Calu3 (cell line): ENCODE measurements around the gene OR9G1. TPM values are rescaled to one million over a fixed set of nuclear protein-coding genes. Genes with fewer than 3 reads are reported as not detected.

ENCODE experiments used
- BruUV-seq: library from RNA; stranded (reverse); fragments of 400-500 nt; replicated peaks from 2 replicates; lab custom pipeline; 2021; lab: Mats Ljungman, UMichigan
- CTCF ChIA-PET: fragments of 300-600 bp; sonication (Branson Sonifier 250); formaldehyde crosslinking; loops from one replicate; lab custom pipeline; 2022; ENCODE audit warnings: antibody characterized with exemption; lab: Charles Lee
- DNase-seq: peaks from one replicate; pipeline ENCODE4 v3.0.0; 2022
- H3K27ac Mint-ChIP-seq: one replicate; pipeline ENCODE4 v1.8.0; 2022; ENCODE audit warnings: mixed read lengths; ENCODE audit not compliant: unreplicated experiment
- H3K27me3 Mint-ChIP-seq: one replicate; pipeline ENCODE4 v1.8.0; 2022; ENCODE audit warnings: mixed read lengths; ENCODE audit not compliant: unreplicated experiment
- H3K36me3 Mint-ChIP-seq: one replicate; pipeline ENCODE4 v1.8.0; 2022; ENCODE audit warnings: mild to moderate bottlenecking, moderate library complexity, mixed read lengths; ENCODE audit not compliant: insufficient read depth, unreplicated experiment
- H3K4me1 Mint-ChIP-seq: one replicate; pipeline ENCODE4 v1.8.0; 2022; ENCODE audit warnings: mild to moderate bottlenecking, low read depth, mixed read lengths; ENCODE audit not compliant: unreplicated experiment
- H3K4me3 Mint-ChIP-seq: one replicate; pipeline ENCODE4 v1.8.0; 2022; ENCODE audit warnings: mild to moderate bottlenecking, low read depth, moderate library complexity, mixed read lengths; ENCODE audit not compliant: unreplicated experiment
- H3K9me3 Mint-ChIP-seq: one replicate; pipeline ENCODE4 v1.8.0; 2022; ENCODE audit warnings: low read depth, mixed read lengths; ENCODE audit not compliant: unreplicated experiment
- CTCF ChIP-seq: fragments of 200-600 bp; IDR thresholded peaks from one replicate; pipeline ENCODE4 v1.8.0; 2022; ENCODE audit warnings: antibody characterized with exemption; ENCODE audit not compliant: unreplicated experiment
- intact Hi-C: fragments of 100-400 bp; cut with micrococcal nuclease; formaldehyde crosslinking; loops from one replicate; pipeline ENCODE4 v1.10.0; 2022; ENCODE audit not compliant: unreplicated experiment
- total RNA-seq: library from RNA; stranded (reverse); gene quantifications from 2 replicates; pipeline ENCODE4 v1.2.3, GENCODE V29; 2022

OR9G1 gene
- total RNA-seq, 1 experiment from 2014 or later = not detected

GRCh38 chr11:56700914-56701485 is 2.1 kb downstream of the OR9G1 start:
- TF ChIP-seq CTCF = no peak
- no peak overlapping the region for H3K27ac Mint-ChIP-seq
- peaks cover 4% of the 10 kb centered on the region for H3K9me3 Mint-ChIP-seq
- BruUV-seq = no TSS peak
- H3K27me3 Mint-ChIP-seq = no peaks in the 10 kb centered on the region
- H3K4me1 Mint-ChIP-seq = peaks cover under 1% of the 10 kb centered on the region
- no peaks in the 10 kb centered on the region for H3K36me3 Mint-ChIP-seq
- no peak for DNase-seq
- intact Hi-C loops = loop anchor here (5.0 kb wide), 2 partner anchors 79 to 81 kb away; no protein-coding TSS in a partner anchor
- CTCF ChIA-PET = no interaction called here
- no peak overlapping the region for H3K4me3 Mint-ChIP-seq

GRCh38 chr11:56705784-56706396 is 7.0 kb downstream of the OR9G1 start:
- H3K9me3 Mint-ChIP-seq = peaks cover under 1% of the 10 kb centered on the region
- no peak for DNase-seq
- TF ChIP-seq CTCF = no peak
- CTCF ChIA-PET = interaction anchor here (1.1 kb wide), 1 partner anchor 52 kb away, joined by 3 read pairs; no protein-coding TSS in a partner anchor
- H3K36me3 Mint-ChIP-seq = no peaks in the 10 kb centered on the region
- peaks cover 10% of the 10 kb centered on the region for H3K4me1 Mint-ChIP-seq
- no TSS peak for BruUV-seq
- H3K27ac Mint-ChIP-seq = no peak overlapping the region
- no peak overlapping the region for H3K4me3 Mint-ChIP-seq
- no peaks in the 10 kb centered on the region for H3K27me3 Mint-ChIP-seq
- intact Hi-C loops = no loop called here

GRCh38 chr11:56706486-56706885 is 7.6 kb downstream of the OR9G1 start:
- Mint-ChIP-seq H3K4me1 (peaks cover 10% of the 10 kb centered on the region), H3K9me3 (peaks cover 3% of the 10 kb centered on the region), H3K4me3 (no peak overlapping the region), H3K27ac (no peak overlapping the region), H3K27me3 (no peaks in the 10 kb centered on the region), H3K36me3 (no peaks in the 10 kb centered on the region)
- no TSS peak for BruUV-seq
- no peak for DNase-seq
- no peak for TF ChIP-seq CTCF
- CTCF ChIA-PET = interaction anchor here (1.1 kb wide), 1 partner anchor 52 kb away, joined by 3 read pairs; no protein-coding TSS in a partner anchor
- intact Hi-C loops = no loop called here

GRCh38 chr11:56714206-56714605 is 15.3 kb downstream of the OR9G1 start:
- BruUV-seq = no TSS peak
- intact Hi-C loops = no loop called here
- H3K4me3 Mint-ChIP-seq = no peak overlapping the region
- no peak for TF ChIP-seq CTCF
- no peak overlapping the region for H3K27ac Mint-ChIP-seq
- H3K36me3 Mint-ChIP-seq = no peaks in the 10 kb centered on the region
- H3K9me3 Mint-ChIP-seq = peaks cover 6% of the 10 kb centered on the region
- CTCF ChIA-PET = no interaction called here
- H3K27me3 Mint-ChIP-seq = peaks cover 13% of the 10 kb centered on the region
- H3K4me1 Mint-ChIP-seq = no peaks in the 10 kb centered on the region
- no peak for DNase-seq
